ENCODE data around the gene LTB. TPM values are rescaled to one million over a fixed set of nuclear protein-coding genes. Genes with fewer than 3 reads are reported as not detected.

The LTB gene
- total RNA-seq, 1 experiment from 2014 or later: not detected

DNA sequence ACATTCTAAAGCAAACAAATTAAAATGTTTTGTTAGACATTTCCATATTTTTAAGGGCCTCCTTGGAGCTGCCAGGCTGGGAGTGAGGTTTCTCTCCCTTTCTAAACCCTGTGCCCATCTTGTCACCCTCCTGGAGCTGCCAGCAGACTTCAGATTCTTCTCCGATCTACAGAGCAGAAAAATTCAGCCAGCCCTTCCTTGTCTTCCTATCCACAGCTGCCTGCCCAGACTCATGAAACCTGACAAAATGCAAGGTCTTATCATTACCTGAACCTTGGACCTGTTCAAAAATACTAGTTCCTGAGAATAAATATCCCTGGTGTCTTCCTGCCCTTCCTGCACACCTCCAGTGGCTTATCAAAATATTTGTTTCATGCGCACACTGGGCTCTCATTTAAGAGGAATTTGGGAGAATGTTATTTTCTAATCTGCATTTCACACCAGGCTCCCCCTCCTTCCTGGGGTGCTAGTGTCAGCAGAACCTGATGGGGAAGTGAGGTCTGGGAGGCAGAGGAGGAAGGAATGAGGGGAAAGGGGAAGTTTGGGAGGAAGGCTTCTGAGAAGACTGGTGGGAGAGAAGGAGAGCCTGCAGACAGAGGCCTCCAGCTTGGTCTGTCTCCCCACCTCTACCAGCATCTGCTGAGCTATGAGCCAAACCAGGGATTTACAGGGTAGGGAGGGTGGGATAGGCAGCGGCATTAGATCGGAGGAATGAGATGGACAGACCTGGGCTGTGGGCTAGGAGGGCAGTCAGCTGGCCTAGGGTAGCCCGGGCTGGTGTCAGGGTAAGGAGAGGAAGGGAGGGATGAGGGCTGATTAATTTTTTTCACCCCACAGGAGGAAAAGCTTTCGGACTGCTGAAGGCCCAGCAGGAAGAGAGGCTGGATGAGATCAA lies 32.7 kb upstream of the LTB start, which contains the start of gene AIF1:
Gene AIF1, plus strand, starts transcription at position 551 of the 895 bp plus-strand sequence. Its CDS starts 96 bp downstream, at position 647.
- Histone ChIP-seq H3K4ac (ENCODE audit: low read depth, low read length) (no peak within 1 kb of the TSS), H3K18ac (ENCODE audit: insufficient read length, low read depth, low read length) (peak within 1 kb of the TSS; percentile 72), H2BK20ac (ENCODE audit: low read depth, low read length, poor library complexity, severe bottlenecking) (no peak within 1 kb of the TSS), H2BK120ac (ENCODE audit: low read depth, low read length, poor library complexity, severe bottlenecking) (no peak within 1 kb of the TSS), H2AK5ac (ENCODE audit: insufficient read length, low read length) (no peak within 1 kb of the TSS), H4K5ac (ENCODE audit: insufficient read length, low read depth, low read length) (no peak within 1 kb of the TSS), H2BK12ac (ENCODE audit: insufficient read length, low read depth, low read length) (no peak within 1 kb of the TSS), H3K79me2 (ENCODE audit: insufficient read depth, low read length) (no peaks in the 10 kb centered on the region), H3K27ac (ENCODE audit: insufficient read length, low read depth, low read length) (no peak within 1 kb of the TSS), H3K23me2 (ENCODE audit: insufficient read length, low read depth, low read length, poor library complexity, severe bottlenecking) (no peaks in the 10 kb centered on the region), H3K4me2 (ENCODE audit: insufficient read depth, insufficient read length, low read length) (no peak within 1 kb of the TSS), H4K8ac (replicated peaks; ENCODE audit: insufficient read length, low read depth, low read length) (no peak within 1 kb of the TSS), H4K91ac (ENCODE audit: insufficient read length, low read depth, low read length) (no peak within 1 kb of the TSS), H3K9ac (ENCODE audit: extremely low read depth, insufficient read length, low read length) (peak within 1 kb of the TSS; percentile 40), H3K4me1 (ENCODE audit: insufficient read depth, low read length) (peaks cover 14% of the 10 kb centered on the region; the same call in 1 of the 2 replicates), H2BK5ac (ENCODE audit: insufficient read length, low read length) (no peak within 1 kb of the TSS), H3K23ac (ENCODE audit: insufficient read length, low read depth, low read length) (no peak within 1 kb of the TSS), H2AFZ (ENCODE audit: low read length) (no peak within 1 kb of the TSS), H3K14ac (ENCODE audit: insufficient read depth, low read length) (peak within 1 kb of the TSS; percentile 15; the same call in 1 of the 2 replicates), H3K27me3 (ENCODE audit: insufficient read depth, low read length) (no peaks in the 10 kb centered on the region), H3K79me1 (ENCODE audit: insufficient read depth, low read depth, low read length, poor library complexity, severe bottlenecking) (no peaks in the 10 kb centered on the region), H3T11ph (ENCODE audit: low read length) (no peak within 1 kb of the TSS), H4K20me1 (ENCODE audit: control insufficient read depth, insufficient read depth, insufficient read length) (no peaks in the 10 kb centered on the region), H3K9me3 (ENCODE audit: control insufficient read depth, low read depth, low read length) (no peaks in the 10 kb centered on the region), H3K56ac (ENCODE audit: insufficient read length, low read depth, low read length) (no peak within 1 kb of the TSS), H2BK15ac (ENCODE audit: low read depth, low read length) (0 out of 2 replicates have a peak within 1 kb of the TSS, but pooled peaks have one; percentile 52)
- Mint-ChIP-seq H3K36me3 (ENCODE audit: insufficient read depth in 1 of 3, low read depth in 3 of 3) (no peaks in the 10 kb centered on the region; a peak in 1 of 7 replicates), H3K27me3 (ENCODE audit: low read depth) (no peaks in the 10 kb centered on the region), H3K4me1 (peaks cover 21 to 29% of the 10 kb centered on the region in 2 experiments), H3K9me3 (no peaks in the 10 kb centered on the region), H3K27ac (peak within 1 kb of the TSS; percentile 37 to 94 (median 78); a peak in 5 of 7 replicates), H3K4me3 (peak within 1 kb of the TSS in 1 of 2 experiments; percentile 29; a peak in 1 of 5 replicates)
- no CpG with 5 or more reads among the region's 6 CpGs for WGBS (ENCODE audit: extremely low coverage, insufficient read length, low lambda C conversion rate)
- no peak for DNase-seq
- TF ChIP-seq CTCF (conservative IDR thresholded peaks at IDR 0.05): no peak
